Activated B cell treated with CpG ODN at 0.5 μM for 24 hours (primary cell): ENCODE measurements around the gene TMCC2. TPM values are rescaled to one million over a fixed set of nuclear protein-coding genes. Genes with fewer than 3 reads are reported as not detected.

Source experiments
- ATAC-seq: fragments of 200-7000 bp; cut with Tn5 transposase; one replicate; pipeline ENCODE4 v1.10.0; 2021; ENCODE audit warnings: low read depth, mild to moderate bottlenecking, moderate library complexity
- CTCF ChIA-PET: fragments of 350-600 bp; sonication (Branson Sonifier 250); formaldehyde crosslinking; loops from one replicate; lab custom pipeline; 2021; ENCODE audit warnings: antibody characterized with exemption; lab: Charles Lee
- POLR2A ChIA-PET: fragments of 350-600 bp; sonication (Branson Sonifier 250); formaldehyde crosslinking; loops from one replicate; lab custom pipeline; 2021; ENCODE audit warnings: antibody characterized with exemption; lab: Charles Lee
- DNase-seq: peaks from one replicate; pipeline ENCODE4 v3.0.0; 2022
- H3K27ac Mint-ChIP-seq: one replicate; pipeline ENCODE4 v1.8.0; 2020; ENCODE audit warnings: mixed read lengths
- H3K27me3 Mint-ChIP-seq: one replicate; pipeline ENCODE4 v1.8.0; 2021; ENCODE audit warnings: mixed read lengths
- H3K36me3 Mint-ChIP-seq: one replicate; pipeline ENCODE4 v1.8.0; 2021; ENCODE audit warnings: low read depth, mixed read lengths
- H3K4me1 Mint-ChIP-seq: one replicate; pipeline ENCODE4 v1.8.0; 2021; ENCODE audit warnings: mixed read lengths
- H3K4me3 Mint-ChIP-seq: one replicate; pipeline ENCODE4 v1.8.0; 2020; ENCODE audit warnings: mild to moderate bottlenecking, mixed read lengths
- H3K9me3 Mint-ChIP-seq: one replicate; pipeline ENCODE4 v1.8.0; 2020; ENCODE audit warnings: mixed read lengths
- intact Hi-C: fragments of 100-400 bp; cut with micrococcal nuclease; formaldehyde crosslinking; loops from one replicate; pipeline ENCODE4 v1.15.1; 2024
- total RNA-seq: library from RNA; stranded (reverse); gene quantifications from 2 replicates; pipeline ENCODE4 v1.2.3, GENCODE V29; 2022
- TF ChIP-seq, protein P1 (sequence below): fragments of 200-600 bp; IDR thresholded peaks from one replicate; pipeline ENCODE4 v1.8.0; 2022; ENCODE audit warnings: antibody characterized with exemption, mild to moderate bottlenecking

Gene TMCC2
- total RNA-seq, 1 donor from 2014 or later, result 1.2 TPM

DNA sequence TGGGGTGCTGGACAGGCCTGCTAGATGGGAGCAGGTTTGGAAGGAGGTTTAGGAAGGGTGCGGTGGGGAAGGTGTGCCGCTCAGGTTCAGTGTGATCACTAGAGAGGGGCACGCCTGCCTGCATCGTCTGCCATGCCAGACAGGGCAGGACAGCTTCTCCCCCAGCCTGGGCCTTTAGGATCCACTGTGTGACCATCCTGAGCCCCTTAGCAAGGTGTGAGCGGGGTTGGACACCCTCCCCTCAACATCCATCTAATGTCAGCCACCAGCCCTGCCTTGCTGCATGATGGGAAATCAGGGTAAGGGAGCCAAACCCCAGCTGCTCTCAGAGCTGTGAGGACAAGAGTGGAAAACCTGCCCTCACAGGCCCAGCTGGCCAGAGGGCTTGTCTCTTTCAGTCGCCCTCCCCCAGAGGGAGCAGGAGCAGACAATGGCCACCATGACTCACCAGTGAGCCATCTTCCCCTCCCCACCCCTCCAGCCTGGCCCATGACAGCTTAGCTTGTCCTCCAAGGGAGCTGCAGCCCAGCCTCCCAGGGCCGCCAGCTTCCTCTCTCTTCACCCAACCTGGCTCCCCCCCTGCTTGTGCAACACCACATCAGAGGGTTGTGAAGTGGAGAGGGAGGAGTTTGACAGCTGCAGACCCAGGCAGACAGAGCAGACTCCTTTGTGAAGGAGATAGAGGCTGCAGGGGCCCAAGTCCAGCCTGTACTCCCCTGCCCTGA, 56.8 kb downstream of the TMCC2 start:
- Mint-ChIP-seq H3K9me3 (no peaks in the 10 kb centered on the region), H3K27me3 (no peaks in the 10 kb centered on the region), H3K4me1 (peaks cover 90% of the 10 kb centered on the region), H3K36me3 (peaks cover 1% of the 10 kb centered on the region), H3K27ac (peak overlapping the region; percentile 98), H3K4me3 (peak overlapping the region; percentile 67)
- ChIA-PET CTCF (interaction anchor here (1.0 to 10.0 kb wide), 8 partner anchors 10 to 244 kb away, joined by 3 to 139 read pairs (median 18); partner anchors contain the start of gene NUAK2), POLR2A (interaction anchor here (0.5 to 35.7 kb wide), 8 partner anchors 8 to 1638 kb away, joined by 3 to 1622 read pairs (median 4); partner anchors contain the start of gene NUAK2)
- peak; percentile 42 for ATAC-seq
- peak; percentile 63 for DNase-seq
- TF ChIP-seq, protein P1, sequence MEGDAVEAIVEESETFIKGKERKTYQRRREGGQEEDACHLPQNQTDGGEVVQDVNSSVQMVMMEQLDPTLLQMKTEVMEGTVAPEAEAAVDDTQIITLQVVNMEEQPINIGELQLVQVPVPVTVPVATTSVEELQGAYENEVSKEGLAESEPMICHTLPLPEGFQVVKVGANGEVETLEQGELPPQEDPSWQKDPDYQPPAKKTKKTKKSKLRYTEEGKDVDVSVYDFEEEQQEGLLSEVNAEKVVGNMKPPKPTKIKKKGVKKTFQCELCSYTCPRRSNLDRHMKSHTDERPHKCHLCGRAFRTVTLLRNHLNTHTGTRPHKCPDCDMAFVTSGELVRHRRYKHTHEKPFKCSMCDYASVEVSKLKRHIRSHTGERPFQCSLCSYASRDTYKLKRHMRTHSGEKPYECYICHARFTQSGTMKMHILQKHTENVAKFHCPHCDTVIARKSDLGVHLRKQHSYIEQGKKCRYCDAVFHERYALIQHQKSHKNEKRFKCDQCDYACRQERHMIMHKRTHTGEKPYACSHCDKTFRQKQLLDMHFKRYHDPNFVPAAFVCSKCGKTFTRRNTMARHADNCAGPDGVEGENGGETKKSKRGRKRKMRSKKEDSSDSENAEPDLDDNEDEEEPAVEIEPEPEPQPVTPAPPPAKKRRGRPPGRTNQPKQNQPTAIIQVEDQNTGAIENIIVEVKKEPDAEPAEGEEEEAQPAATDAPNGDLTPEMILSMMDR, result no peak
- intact Hi-C loops, result loop anchor here (1.0 to 10.0 kb wide), 5 partner anchors 11 to 1997 kb away; partner anchors contain the start of genes FCMR, NUAK2 and PPP1R15B

DNA sequence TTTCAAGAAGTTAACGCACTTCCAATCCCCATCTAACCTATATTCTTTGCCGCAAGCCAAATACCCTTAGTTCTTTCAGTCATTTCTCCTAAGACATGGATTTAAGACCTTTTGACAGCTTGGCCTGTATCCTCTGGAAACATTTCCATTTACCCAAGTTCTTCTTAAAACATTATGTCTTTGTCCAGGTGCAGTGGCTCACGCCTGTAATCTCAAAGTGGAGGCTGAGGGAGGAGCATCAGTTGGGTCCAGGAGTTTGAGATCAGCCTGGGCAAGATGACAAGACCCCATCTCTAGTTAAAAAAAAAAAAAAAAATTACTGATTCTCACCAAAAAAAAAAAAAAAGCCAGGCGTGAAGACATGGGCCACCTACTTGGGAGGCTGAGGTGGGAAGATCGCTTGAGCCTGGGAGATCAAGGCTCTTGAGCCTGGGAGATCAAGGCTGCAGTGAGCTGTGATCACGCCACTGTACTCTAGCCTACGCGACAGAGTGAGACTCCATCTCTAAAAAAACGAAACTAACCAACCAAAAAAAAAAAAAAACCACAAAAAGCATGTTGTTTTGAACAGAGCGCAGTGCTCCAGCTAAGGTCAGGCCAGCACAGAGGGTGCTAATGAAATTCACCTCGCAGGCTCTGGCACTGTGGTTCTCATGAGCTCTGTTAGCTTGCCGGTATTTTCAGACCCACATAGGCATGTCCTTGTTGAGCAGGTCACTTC, 57.8 kb downstream of the TMCC2 start:
- H3K9me3 Mint-ChIP-seq, result no peaks in the 10 kb centered on the region
- no peaks in the 10 kb centered on the region for H3K27me3 Mint-ChIP-seq
- POLR2A ChIA-PET, result interaction anchor here (0.6 to 35.7 kb wide), 18 partner anchors 8 to 1637 kb away, joined by 3 to 1622 read pairs (median 7); partner anchors contain the start of genes NUAK2, PM20D1 and TMCC2
- TF ChIP-seq, protein P1, result no peak
- ATAC-seq (peak; percentile 28), DNase-seq (peak; percentile 46)
- CTCF ChIA-PET, result interaction anchor here (0.6 to 10.0 kb wide), 8 partner anchors 9 to 200 kb away, joined by 3 to 139 read pairs (median 18); partner anchors contain the start of gene NUAK2
- peaks cover 88% of the 10 kb centered on the region for H3K4me1 Mint-ChIP-seq
- peak overlapping the region; percentile 67 for H3K4me3 Mint-ChIP-seq
- H3K27ac Mint-ChIP-seq, result peak overlapping the region; percentile 98
- H3K36me3 Mint-ChIP-seq, result peaks cover 1% of the 10 kb centered on the region
- intact Hi-C loops, result loop anchor here (1.0 to 10.0 kb wide), 5 partner anchors 12 to 1998 kb away; partner anchors contain the start of genes FCMR, NUAK2 and PPP1R15B

DNA sequence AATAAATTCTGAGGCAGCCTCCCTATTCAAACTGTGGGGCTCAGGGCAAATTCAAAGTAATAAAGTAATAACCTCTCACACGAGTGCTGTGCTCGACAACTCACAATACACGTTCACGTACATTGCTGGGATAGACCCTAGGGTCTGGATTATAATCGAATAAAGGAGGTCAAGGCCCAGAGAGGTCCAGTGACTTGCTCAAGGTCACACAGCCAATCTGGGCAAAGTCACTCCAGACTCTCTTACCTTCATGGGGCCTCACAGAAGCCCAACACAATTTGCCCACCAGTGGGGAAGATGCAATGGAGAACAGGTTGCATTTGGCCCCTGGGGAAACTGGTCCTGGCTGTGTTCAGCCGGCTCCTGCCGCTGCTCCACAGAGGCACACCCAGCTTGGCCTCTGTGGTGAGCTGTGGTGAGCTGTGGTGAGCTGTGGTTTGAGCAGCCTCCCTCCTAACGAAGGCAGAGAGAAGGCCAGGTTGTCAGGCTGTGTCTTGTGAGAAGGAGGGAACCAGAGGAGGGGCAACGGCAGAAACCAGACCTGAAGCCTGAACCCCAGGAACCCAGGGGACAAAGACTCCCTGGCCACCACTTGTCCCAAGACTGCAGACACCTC, 58.7 kb downstream of the TMCC2 start:
- DNase-seq (peak; percentile 50), ATAC-seq (peak; percentile 5)
- Mint-ChIP-seq H3K27me3 (no peaks in the 10 kb centered on the region), H3K27ac (peak overlapping the region; percentile 98), H3K4me1 (peaks cover 88% of the 10 kb centered on the region), H3K36me3 (peaks cover 1% of the 10 kb centered on the region), H3K9me3 (no peaks in the 10 kb centered on the region), H3K4me3 (peak overlapping the region; percentile 67)
- ChIA-PET POLR2A (interaction anchor here (0.7 to 35.7 kb wide), 7 partner anchors 8 to 346 kb away, joined by 4 to 1622 read pairs (median 7); partner anchors contain the start of genes NUAK2 and TMCC2), CTCF (interaction anchor here (1.1 to 10.0 kb wide), 5 partner anchors 13 to 199 kb away, joined by 3 to 139 read pairs (median 70); partner anchors contain the start of gene NUAK2)
- TF ChIP-seq, protein P1, result no peak
- intact Hi-C loops, result loop anchor here (5.0 to 10.0 kb wide), 3 partner anchors 872 to 1999 kb away; partner anchors contain the start of genes FCMR and PPP1R15B

DNA sequence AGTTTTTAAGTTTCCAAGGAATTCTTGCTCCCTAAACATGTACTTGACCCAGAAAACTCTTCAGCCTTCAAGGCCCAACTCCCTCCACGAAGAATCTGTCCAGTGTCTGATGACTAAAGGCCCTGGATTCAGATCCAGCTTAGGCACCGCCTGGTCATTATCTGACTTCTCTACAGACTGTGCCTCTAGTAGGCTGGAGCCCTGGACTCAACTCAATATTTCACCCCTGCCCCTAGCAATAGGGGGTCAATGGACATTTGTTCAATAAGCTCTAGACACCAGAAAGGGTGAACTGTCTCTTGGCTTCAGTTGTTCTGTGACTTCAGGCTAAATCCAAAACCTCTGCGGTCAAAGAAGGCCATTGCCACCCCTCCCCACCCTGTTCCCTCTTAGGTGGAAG, 59.3 kb downstream of the TMCC2 start:
- no peak for ATAC-seq
- intact Hi-C loops, result loop anchor here (5.0 to 10.0 kb wide), 3 partner anchors 872 to 2000 kb away; partner anchors contain the start of genes FCMR and PPP1R15B

More for the DNA sequence above, 59.3 kb downstream of the TMCC2 start:
- TF ChIP-seq, protein P1, result no peak
- H3K4me1 Mint-ChIP-seq, result peaks cover 91% of the 10 kb centered on the region
- no peaks in the 10 kb centered on the region for H3K27me3 Mint-ChIP-seq
- H3K36me3 Mint-ChIP-seq, result peaks cover 1% of the 10 kb centered on the region
- CTCF ChIA-PET, result interaction anchor here (0.9 to 10.0 kb wide), 5 partner anchors 13 to 38 kb away, joined by 3 to 139 read pairs (median 70); partner anchors contain the start of gene NUAK2
- DNase-seq, result no peak
- POLR2A ChIA-PET, result interaction anchor here (5.4 to 35.7 kb wide), 3 partner anchors 10 to 28 kb away, joined by 43 to 1622 read pairs (median 196); partner anchors contain the start of gene NUAK2
- H3K4me3 Mint-ChIP-seq, result peak overlapping the region; percentile 67
- peak overlapping the region; percentile 98 for H3K27ac Mint-ChIP-seq
- H3K9me3 Mint-ChIP-seq, result no peaks in the 10 kb centered on the region
